Trophoblast cell (in vitro differentiated cells and primary cell): ENCODE data around the gene FERMT2.
A peak's percentile ranks its signal among the peaks of the same experiment; 100 is the strongest.

Experiments
- DNase-seq, 2 donors: peaks; one replicate each; pipeline ENCODE4 v3.0.0-alpha.2; 2016
- H2AFZ ChIP-seq: 2 replicates; pipeline ENCODE4 v1.6.1; 2013; ENCODE audit warnings: low read length, moderate library complexity, mild to moderate bottlenecking; ENCODE audit not compliant: insufficient read depth, poor library complexity
- H2AK5ac ChIP-seq: 2 replicates; pipeline ENCODE4 v1.6.1; 2013; ENCODE audit warnings: mild to moderate bottlenecking, low read length
- H2BK120ac ChIP-seq: 2 replicates; pipeline ENCODE4 v1.6.1; 2013; ENCODE audit warnings: low read length, mild to moderate bottlenecking, moderate library complexity; ENCODE audit not compliant: insufficient read depth, poor library complexity
- H2BK12ac ChIP-seq: 2 replicates; pipeline ENCODE4 v1.6.1; 2013; ENCODE audit warnings: mild to moderate bottlenecking, low read length, moderate library complexity
- H2BK5ac ChIP-seq: 2 replicates; pipeline ENCODE4 v1.6.1; 2013; ENCODE audit warnings: low read length, low read depth, moderate library complexity, mild to moderate bottlenecking; ENCODE audit not compliant: poor library complexity
- H3K14ac ChIP-seq: 2 replicates; pipeline ENCODE4 v1.6.1; 2013; ENCODE audit warnings: mild to moderate bottlenecking, low read length
- H3K18ac ChIP-seq: 2 replicates; pipeline ENCODE4 v1.6.1; 2013; ENCODE audit warnings: mild to moderate bottlenecking, low read length
- H3K23ac ChIP-seq: 2 replicates; pipeline ENCODE4 v1.6.1; 2013; ENCODE audit warnings: low read length
- H3K27ac ChIP-seq: 2 replicates; pipeline ENCODE4 v1.5.1; 2013; ENCODE audit warnings: low read depth, mild to moderate bottlenecking, inconsistent platforms, low read length, moderate library complexity
- H3K27me3 ChIP-seq: 2 replicates; pipeline ENCODE4 v1.6.1; 2013; ENCODE audit warnings: inconsistent platforms, mild to moderate bottlenecking, low read length, moderate library complexity; ENCODE audit not compliant: insufficient read depth
- H3K36me3 ChIP-seq, 2 experiments: 1 replicate in 1 of 2; 2 replicates in 1 of 2; pipeline ENCODE4 v1.6.1; 2013; ENCODE audit warnings: low read length in 2 of 2, mild to moderate bottlenecking in 2 of 2, moderate library complexity in 1 of 2; ENCODE audit not compliant: insufficient read depth in 2 of 2, control insufficient read depth in 1 of 2
- H3K4ac ChIP-seq: 2 replicates; pipeline ENCODE4 v1.6.1; 2013; ENCODE audit warnings: low read depth, mild to moderate bottlenecking, low read length, moderate library complexity
- H3K4me1 ChIP-seq, 2 experiments: 1 replicate in 1 of 2; 2 replicates in 1 of 2; pipeline ENCODE4 v1.6.1; 2013; ENCODE audit warnings: low read length in 2 of 2, mild to moderate bottlenecking in 2 of 2, moderate library complexity in 1 of 2; ENCODE audit not compliant: insufficient read depth in 2 of 2, control insufficient read depth in 1 of 2
- H3K4me2 ChIP-seq: 2 replicates; pipeline ENCODE4 v1.6.1; 2013; ENCODE audit warnings: inconsistent platforms, mild to moderate bottlenecking, low read length, moderate library complexity
- H3K4me3 ChIP-seq: 2 replicates; pipeline ENCODE4 v1.5.1; 2013; ENCODE audit warnings: mild to moderate bottlenecking, low read depth, low read length, inconsistent platforms
- H3K79me1 ChIP-seq: one replicate; pipeline ENCODE4 v1.6.1; 2013; ENCODE audit warnings: low read length
- H3K79me2 ChIP-seq: 2 replicates; pipeline ENCODE4 v1.6.1; 2013; ENCODE audit warnings: low read length, mild to moderate bottlenecking; ENCODE audit not compliant: control insufficient read depth, insufficient read depth, poor library complexity
- H3K9ac ChIP-seq: 2 replicates; pipeline ENCODE4 v1.6.1; 2013; ENCODE audit warnings: mild to moderate bottlenecking, low read length
- H3K9me3 ChIP-seq: 2 replicates; pipeline ENCODE4 v1.6.1; 2013; ENCODE audit warnings: low read depth, mild to moderate bottlenecking, control low read depth, inconsistent platforms, low read length; ENCODE audit not compliant: insufficient read depth
- H4K12ac ChIP-seq: 2 replicates; pipeline ENCODE4 v1.6.1; 2013; ENCODE audit warnings: low read depth, mild to moderate bottlenecking, low read length, moderate library complexity
- H4K8ac ChIP-seq: 2 replicates; pipeline ENCODE4 v1.6.1; 2013; ENCODE audit warnings: low read depth, mild to moderate bottlenecking, low read length, moderate library complexity
- H4K91ac ChIP-seq: one replicate; pipeline ENCODE4 v1.6.1; 2013; ENCODE audit warnings: low read depth, mild to moderate bottlenecking, low read length, moderate library complexity
- WGBS: extraction: QIAGEN DNeasy Blood & Tissue Kit; methylation state at CpG from one replicate; pipeline ENCODE4 v1.1.7; 2013; ENCODE audit warnings: missing lambda C conversion rate; ENCODE audit not compliant: insufficient read length, insufficient coverage; ENCODE audit errors: extremely low coverage; 5-methylcytosine and 5-hydroxymethylcytosine counted together

The FERMT2 gene

DNA sequence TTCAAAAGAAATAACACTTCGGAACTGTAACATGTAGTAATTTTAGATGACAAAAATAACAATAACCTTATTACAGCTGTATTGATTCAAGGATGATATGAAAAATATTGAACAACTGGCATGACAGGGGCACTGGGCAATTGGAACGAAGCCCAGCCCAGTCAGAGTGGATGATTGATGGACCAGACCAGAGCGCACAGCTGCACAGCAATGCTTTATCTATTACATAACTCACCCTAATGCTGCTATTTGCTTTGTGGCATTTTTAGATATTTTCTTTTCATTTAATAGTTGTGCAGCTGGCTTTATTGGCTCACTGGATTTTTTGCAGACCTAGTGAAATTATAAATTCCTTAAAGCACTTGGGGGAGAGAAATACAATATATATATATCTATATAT, 26.9 kb upstream of the FERMT2 start:
- Histone ChIP-seq H3K27ac (no peak overlapping the region), H3K4me2 (no peak overlapping the region), H3K4me1 (no peaks in the 10 kb centered on the region), H2BK120ac (no peak overlapping the region), H3K79me1 (no peaks in the 10 kb centered on the region), H2AFZ (no peak overlapping the region), H3K14ac (no peak overlapping the region), H4K8ac (no peak overlapping the region), H3K18ac (no peak overlapping the region), H3K9me3 (no peaks in the 10 kb centered on the region), H4K91ac (no peak overlapping the region), H3K4ac (no peak overlapping the region), H3K9ac (no peak overlapping the region), H2BK5ac (no peak overlapping the region), H4K12ac (no peak overlapping the region), H3K23ac (no peak overlapping the region), H2AK5ac (no peak overlapping the region), H3K79me2 (no peaks in the 10 kb centered on the region), H3K4me3 (no peak overlapping the region), H2BK12ac (no peak overlapping the region), H3K27me3 (no peaks in the 10 kb centered on the region), H3K36me3 (no peaks in the 10 kb centered on the region)
- no CpG with 5 or more reads among the region's 3 CpGs for WGBS
- no peak for DNase-seq

DNA sequence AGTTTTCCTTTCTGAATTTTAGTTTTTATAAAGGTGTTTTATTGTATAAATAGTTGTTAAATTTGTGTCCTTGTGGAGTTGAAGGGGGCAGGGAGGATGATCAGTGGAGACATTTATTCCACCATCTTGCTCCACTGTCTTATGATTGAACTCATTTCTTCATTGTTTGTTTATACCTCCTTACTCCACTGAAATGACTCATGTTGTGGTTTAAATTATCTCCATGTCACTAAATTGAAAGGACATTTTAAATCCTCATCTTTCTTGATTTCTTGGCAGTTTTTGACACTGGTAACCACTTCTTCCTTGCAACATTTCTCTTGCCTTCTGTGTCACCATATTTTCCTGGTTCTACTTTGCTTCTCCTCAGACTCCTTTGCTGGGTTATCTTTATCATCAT, 23.6 kb upstream of the FERMT2 start:
- no peak for DNase-seq
- H3K27ac ChIP-seq: no peak overlapping the region
- no peak overlapping the region for H2AFZ ChIP-seq
- no peak overlapping the region for H2BK120ac ChIP-seq
- no peaks in the 10 kb centered on the region for H3K9me3 ChIP-seq
- H3K23ac ChIP-seq: no peak overlapping the region
- no peak overlapping the region for H2BK12ac ChIP-seq
- no peak overlapping the region for H3K9ac ChIP-seq
- no peak overlapping the region for H4K91ac ChIP-seq
- no peak overlapping the region for H3K18ac ChIP-seq
- H3K4me1 ChIP-seq: no peaks in the 10 kb centered on the region
- H3K27me3 ChIP-seq: no peaks in the 10 kb centered on the region
- H2AK5ac ChIP-seq: no peak overlapping the region
- no peak overlapping the region for H2BK5ac ChIP-seq
- no peaks in the 10 kb centered on the region for H3K79me1 ChIP-seq
- H4K12ac ChIP-seq: no peak overlapping the region
- no peak overlapping the region for H3K4me2 ChIP-seq
- H3K79me2 ChIP-seq: no peaks in the 10 kb centered on the region
- no peak overlapping the region for H3K14ac ChIP-seq
- H3K4ac ChIP-seq: no peak overlapping the region
- no peak overlapping the region for H4K8ac ChIP-seq
- H3K36me3 ChIP-seq: no peaks in the 10 kb centered on the region
- H3K4me3 ChIP-seq: no peak overlapping the region

DNA sequence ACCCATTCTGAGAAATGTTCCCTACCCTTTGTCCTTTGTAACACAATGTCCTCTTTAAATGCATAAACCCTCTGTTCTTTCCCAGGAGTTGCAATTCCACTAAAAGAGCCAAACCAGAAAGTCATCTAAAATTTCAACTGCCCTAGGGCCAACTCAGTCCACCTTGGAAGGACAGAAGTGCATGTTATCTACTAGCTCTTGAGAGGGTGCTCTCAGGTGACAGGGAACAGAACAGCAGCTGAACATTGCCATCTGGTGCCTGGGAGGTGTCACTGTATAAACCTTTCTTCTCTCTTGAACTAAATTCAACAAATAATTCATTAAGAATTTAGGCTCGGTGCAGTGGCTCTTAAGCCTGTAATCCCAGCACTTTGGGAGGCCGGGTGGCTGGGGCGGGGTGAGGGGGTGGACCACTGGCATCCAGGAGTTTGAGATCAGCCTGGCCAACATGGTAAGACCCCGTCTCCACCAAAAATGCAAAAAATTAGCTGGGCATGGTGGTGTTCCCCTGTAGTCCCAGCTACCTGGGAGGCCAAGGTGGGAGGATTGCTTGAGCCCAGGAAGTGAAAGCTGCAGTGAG, 10.3 kb upstream of the FERMT2 start:
- Histone ChIP-seq H4K91ac (peak overlapping the region; percentile 32), H2BK12ac (no peak overlapping the region), H3K4me2 (no peak overlapping the region), H3K4me3 (no peak overlapping the region), H3K79me1 (no peaks in the 10 kb centered on the region), H3K79me2 (no peaks in the 10 kb centered on the region), H4K8ac (no peak overlapping the region), H3K14ac (no peak overlapping the region), H3K4ac (no peak overlapping the region), H3K23ac (no peak overlapping the region), H3K18ac (no peak overlapping the region), H3K4me1 (peaks cover 0 to 2% of the 10 kb centered on the region in 2 experiments), H3K36me3 (no peaks in the 10 kb centered on the region), H3K9ac (no peak overlapping the region), H2BK5ac (no peak overlapping the region), H3K27me3 (no peaks in the 10 kb centered on the region), H3K27ac (no peak overlapping the region), H3K9me3 (no peaks in the 10 kb centered on the region), H2AK5ac (no peak overlapping the region), H2AFZ (no peak overlapping the region), H4K12ac (no peak overlapping the region), H2BK120ac (no peak overlapping the region)
- no CpG with 5 or more reads among the region's 4 CpGs for WGBS
- peak; percentile 70 to 83 for DNase-seq

DNA sequence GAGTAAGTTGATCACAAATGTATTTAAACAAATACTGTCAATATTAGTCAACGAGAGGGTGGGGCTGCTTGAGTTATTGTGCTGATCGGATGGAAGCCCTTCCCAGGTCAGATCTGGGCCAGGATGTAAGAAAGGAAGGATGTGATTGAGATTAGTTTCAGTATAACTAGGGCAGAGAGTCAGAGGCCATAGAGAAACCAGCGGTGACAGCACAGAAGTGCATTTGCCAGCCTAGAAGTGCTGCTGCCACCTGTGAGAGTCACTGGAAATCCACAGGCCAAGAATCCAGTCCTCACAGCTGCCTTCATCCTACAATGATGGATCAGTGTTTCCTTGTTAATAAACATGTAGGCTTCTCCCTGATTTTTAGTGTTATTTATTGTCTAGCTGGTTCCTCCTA, 9.8 kb upstream of the FERMT2 start:
- no peak overlapping the region for H3K14ac ChIP-seq

More for the DNA sequence above, 9.8 kb upstream of the FERMT2 start:
- Histone ChIP-seq H3K9me3 (no peaks in the 10 kb centered on the region), H3K27me3 (no peaks in the 10 kb centered on the region), H3K79me2 (no peaks in the 10 kb centered on the region), H3K4ac (no peak overlapping the region), H2BK5ac (no peak overlapping the region), H2AK5ac (no peak overlapping the region), H3K4me1 (peaks cover 0 to 2% of the 10 kb centered on the region in 2 experiments), H3K36me3 (no peaks in the 10 kb centered on the region), H2BK12ac (peak overlapping the region; percentile 36), H4K12ac (no peak overlapping the region), H4K91ac (no peak overlapping the region), H3K9ac (no peak overlapping the region), H3K4me2 (no peak overlapping the region), H3K23ac (no peak overlapping the region), H3K27ac (no peak overlapping the region), H4K8ac (peak overlapping the region; percentile 37), H3K4me3 (no peak overlapping the region), H2BK120ac (no peak overlapping the region), H3K79me1 (no peaks in the 10 kb centered on the region), H2AFZ (no peak overlapping the region), H3K18ac (no peak overlapping the region)
- WGBS: no CpG with 5 or more reads among the region's 3 CpGs
- no peak for DNase-seq
